GM18909 (cell line): Measurements from ENCODE around the gene TRIM15.
"Not testable (repeated sequence)": the region's sequence is repeated elsewhere in the genome, so short reads cannot be mapped to it uniquely, and the experiment has no call there.

ENCODE experiments used
- ATAC-seq: cut with Tn5 transposase; IDR thresholded peaks from one replicate; pipeline ENCODE4 v1.9.1; 2021; ENCODE audit warnings: mild to moderate bottlenecking; ENCODE audit not compliant: unreplicated experiment, poor library complexity

TRIM15 gene

DNA sequence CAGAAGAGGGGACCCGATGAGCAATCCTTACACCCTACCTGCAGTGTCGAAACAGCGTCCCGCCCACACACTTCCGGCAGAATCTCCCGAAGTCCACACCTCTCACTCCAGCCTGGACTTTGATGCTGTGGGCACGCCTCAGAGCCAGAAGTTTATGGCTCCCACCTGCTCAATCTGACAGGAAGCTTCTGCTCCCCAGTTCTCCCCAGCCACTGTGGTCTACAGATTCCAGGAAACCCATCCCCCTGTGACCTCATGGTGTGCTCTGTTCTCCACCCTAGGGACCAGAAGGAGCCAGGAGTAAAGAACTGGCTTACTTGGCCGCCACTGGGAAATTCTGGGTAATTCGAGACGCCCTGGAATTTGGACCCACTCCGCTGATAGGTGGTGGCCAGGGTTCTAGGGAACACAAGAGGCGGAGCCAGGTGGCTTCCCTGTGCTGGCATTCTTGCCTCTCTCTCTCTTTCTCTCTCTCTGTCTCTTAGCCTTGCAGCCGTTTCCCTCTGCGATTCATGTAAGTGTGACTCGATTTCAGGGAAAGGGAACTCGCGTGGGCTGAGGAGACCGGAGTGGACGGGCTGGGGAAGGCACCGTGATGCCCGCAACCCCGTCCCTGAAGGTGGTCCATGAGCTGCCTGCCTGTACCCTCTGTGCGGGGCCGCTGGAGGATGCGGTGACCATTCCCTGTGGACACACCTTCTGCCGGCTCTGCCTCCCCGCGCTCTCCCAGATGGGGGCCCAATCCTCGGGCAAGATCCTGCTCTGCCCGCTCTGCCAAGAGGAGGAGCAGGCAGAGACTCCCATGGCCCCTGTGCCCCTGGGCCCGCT lies at the start of gene TRIM15:
TSS of gene TRIM15 (plus strand) at position 457 of the 828 bp plus-strand sequence. CDS start at position 596, 139 bp downstream.
- ATAC-seq, result no peak

DNA sequence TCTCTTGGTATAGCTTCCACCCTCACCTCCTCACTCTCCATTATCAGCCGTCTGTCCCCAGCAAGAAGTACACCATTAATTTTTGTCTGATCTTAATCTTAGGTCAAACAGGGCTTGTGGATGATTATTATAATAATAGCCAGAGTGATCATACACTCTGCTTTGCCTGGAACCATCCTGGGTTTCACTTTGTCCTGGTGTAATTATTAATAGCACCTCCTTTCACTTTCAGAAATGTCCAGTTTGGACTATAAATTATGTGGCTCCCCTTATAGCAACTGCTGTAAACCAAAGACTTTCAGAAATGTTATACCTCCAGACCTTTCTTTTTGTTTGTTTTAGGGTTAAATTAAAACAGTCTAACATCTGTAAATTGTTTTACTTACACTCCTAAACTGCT lies 49.5 kb upstream of the TRIM15 start:
- ATAC-seq, result no peak

DNA sequence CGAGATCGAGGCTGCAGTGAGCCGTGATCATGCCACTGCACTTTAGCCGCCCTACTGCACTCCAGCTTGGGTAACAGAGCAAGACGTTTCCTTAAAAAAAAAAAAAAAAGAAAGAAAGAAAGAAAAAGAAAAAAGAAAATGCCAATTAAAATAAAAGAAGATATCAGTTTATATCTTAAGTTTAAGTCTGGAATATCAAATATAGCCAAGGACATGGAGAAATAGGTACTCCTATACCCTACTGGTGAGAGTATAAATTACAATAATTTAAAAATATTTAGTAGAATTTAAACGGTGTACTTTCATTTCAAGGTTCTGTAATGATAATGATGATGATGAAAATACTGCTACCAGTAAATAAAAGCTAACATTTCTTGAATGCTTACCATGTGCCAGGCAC lies 46.6 kb upstream of the TRIM15 start:
- no peak for ATAC-seq

GRCh38 chr6:30118691-30119090 lies 44.7 kb upstream of the TRIM15 start:
- not testable (repeated sequence) for ATAC-seq

DNA sequence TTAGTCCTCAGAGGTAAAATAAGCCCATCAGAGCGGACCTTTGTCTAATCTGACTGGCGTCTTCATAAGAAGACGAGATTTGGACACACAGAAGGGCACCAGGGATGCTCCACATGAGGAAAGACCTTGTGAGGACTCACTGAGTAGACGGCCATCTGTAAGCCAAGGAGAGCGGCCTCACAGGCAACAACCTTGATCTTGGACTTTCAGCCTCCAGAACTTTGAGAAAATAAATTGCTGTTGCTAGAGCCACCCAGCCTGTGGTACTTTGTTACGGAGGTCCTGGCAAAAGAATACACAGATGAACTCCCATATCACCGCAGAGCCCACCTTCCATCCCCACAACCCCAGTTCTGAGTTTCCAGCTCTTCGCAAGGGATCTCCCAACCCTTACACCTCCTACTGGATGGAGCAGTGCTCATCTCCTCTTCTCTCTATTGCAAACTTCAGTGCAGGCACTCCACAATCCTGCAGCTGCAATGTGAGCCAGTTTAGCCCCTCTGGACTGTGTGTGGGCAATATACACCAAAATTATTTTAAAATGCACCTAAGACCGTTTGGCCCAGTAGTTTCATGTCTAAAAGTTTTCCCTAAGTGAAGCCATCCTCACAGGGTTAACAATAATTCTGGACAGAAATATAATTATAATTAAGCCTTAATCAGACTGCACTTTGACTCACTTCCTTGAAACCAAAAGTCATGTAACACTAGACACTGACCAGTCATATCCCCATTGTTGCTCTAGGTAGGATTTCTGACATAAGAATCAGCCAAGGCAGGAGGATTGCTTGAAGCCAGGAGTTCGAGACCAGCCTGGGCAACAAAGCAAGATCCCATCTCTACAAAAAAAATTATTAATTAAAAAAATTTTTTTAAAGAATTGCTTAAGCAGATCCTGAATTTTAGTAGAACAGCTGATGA lies 41.6 kb upstream of the TRIM15 start:
- ATAC-seq, result no peak

DNA sequence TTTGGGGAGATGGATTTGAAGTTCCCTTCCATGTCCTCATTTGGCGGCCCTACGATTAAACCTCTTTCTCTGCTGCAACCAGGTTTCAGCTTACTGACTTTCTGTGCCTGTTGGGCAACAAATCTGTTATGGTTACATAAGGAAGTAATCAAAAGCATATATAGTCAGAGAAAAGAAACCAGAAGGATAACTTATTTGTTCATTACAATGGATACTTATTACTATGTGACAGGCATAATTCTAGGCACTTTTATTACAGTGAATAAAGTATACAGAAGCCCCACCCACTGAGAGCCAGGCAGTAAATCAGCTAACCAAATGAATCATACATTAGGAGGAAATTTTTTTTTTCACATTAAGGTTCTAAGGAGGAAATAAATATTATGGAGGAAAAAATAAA lies 40.8 kb upstream of the TRIM15 start:
- ATAC-seq, result no peak

DNA sequence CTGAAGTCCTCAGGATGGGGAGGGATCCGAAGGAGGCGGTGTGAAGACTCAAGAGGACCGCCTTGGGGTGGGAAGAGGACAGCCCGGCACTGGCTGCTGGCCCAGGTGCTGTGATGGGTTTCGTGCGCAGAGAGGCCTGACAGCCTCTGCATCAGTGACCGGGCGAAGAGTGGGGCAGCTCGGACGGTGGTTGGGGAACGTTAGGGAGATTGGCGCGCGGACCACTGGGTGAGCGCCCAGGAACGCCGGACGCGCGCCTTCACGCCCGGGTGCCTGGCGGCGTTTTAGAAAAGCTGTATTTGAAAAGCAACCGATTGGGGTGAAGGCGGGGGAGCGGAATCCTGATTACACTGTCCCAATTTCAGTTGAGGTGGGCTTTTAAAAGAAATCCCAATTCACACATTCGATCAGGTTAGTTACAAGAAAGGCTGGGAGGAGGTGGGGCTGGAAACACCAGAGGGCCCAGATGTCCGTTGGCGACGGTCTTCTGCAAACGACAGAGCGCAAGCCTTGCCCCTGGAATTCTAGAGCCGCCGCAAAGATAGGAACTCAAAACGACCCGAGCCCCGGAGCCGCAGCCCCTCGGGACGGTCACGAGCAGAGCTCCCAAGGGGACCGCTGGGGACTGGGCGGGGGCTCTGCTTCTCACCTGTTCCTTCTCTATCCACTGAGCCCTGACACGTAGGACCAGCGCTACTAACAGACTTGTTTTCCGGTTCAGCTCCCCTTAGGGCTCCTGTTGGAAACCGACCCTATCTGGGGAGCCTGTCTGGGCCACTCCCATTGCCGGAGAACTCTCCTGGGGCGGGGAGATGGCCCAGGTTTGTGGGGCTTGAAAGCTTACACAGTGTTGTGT lies 35.9 kb upstream of the TRIM15 start:
- no peak for ATAC-seq

DNA sequence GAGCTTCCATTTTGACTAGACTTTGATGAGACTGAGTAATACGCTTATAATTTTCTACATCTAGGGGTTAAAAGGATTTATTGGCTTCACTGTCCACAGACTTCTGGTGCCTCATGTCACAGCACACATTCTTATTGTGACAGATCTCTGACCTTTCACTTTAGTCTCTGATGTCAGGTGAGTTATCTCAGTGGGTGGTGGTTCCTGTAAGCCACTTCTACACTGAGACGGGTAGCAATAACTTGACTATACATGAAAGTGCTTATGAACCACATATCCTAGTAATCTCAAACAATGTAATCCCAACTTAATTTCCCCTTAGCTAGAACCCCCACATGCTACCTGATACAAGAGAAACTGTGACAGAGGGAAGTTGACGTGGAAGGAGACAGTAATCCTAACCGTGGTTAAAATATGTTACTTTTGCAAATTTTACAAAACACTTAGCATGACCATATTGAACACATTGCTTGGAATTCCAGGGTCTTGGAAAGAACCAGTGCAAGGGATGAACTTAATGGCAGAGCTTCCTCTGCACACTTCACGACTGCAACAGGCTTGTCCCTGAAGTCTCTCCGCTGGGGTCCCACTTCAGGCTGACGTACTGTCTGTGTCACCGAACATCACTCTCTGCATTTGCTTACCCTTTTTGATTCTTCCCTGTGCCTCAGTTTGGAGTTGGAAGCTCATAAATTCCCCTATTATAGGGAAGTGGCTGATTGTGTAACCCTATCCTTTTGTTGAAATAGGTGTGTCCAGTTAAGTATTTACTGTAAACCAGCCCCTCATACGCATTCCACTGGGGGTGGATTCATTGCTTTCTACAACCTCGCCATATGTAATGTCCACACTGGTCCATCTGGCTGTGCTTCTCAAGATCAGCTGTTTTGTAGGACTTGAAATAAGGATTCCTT lies 33.8 kb upstream of the TRIM15 start:
- ATAC-seq, result no peak

GRCh38 chr6:30130179-30130679 lies 33.1 kb upstream of the TRIM15 start:
- ATAC-seq, result no peak

- no peak for ATAC-seq
Measured at GRCh38 chr6:30130887-30131862, 32.2 kb upstream of the TRIM15 start.

DNA sequence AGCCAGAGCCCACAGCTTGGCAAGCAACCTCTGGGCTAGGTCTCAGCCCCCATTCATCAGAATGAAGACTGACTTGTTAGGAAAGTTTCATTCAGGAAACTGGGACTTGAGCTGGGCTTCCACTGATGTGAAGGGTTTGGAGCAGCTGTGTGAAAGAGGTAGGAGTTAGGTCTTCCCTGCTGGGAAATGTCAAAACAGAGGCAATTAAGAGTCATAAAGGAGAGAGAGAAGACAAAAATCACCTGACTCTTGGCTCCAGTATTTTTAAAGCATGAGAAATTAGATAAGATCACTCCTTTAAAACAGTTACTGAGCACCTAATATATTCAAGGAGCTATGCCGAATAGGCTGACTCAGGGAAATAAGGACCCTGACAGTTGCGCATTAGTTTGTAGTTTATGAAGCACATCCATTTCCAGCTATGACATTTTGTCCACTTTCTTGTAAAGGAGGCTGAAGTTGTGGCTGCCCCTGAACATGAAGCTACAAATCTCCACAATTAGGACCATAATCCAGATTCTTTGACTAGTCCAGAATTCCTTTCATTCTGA lies 31.3 kb upstream of the TRIM15 start:
- ATAC-seq, result no peak

- no peak for ATAC-seq
Measured at GRCh38 chr6:30135147-30135546, 28.2 kb upstream of the TRIM15 start.

DNA sequence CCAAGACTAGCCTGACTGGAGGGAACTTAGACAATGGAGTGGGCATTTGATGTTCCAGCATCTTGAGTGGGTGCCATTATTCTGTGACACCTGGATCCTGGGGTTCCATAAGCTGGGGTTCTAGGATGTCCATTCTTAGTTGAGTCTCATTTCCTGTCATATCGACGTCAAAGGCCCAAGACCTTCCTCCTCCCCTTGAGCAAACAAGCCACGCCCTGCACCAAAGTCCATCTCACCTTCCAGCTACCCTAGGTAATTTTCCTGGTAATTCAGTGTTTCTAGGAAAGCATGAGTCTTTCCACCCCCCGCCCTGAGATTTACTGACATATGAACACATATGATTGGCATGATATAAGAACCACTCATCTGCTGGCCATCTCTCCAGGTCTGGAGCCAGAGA lies 27.6 kb upstream of the TRIM15 start, which contains the start of gene TRIM40:
TSS of gene TRIM40 (plus strand) at position 384 of the 400 bp plus-strand sequence. CDS start 897 bp downstream, outside the sequence.
- ATAC-seq, result no peak

DNA sequence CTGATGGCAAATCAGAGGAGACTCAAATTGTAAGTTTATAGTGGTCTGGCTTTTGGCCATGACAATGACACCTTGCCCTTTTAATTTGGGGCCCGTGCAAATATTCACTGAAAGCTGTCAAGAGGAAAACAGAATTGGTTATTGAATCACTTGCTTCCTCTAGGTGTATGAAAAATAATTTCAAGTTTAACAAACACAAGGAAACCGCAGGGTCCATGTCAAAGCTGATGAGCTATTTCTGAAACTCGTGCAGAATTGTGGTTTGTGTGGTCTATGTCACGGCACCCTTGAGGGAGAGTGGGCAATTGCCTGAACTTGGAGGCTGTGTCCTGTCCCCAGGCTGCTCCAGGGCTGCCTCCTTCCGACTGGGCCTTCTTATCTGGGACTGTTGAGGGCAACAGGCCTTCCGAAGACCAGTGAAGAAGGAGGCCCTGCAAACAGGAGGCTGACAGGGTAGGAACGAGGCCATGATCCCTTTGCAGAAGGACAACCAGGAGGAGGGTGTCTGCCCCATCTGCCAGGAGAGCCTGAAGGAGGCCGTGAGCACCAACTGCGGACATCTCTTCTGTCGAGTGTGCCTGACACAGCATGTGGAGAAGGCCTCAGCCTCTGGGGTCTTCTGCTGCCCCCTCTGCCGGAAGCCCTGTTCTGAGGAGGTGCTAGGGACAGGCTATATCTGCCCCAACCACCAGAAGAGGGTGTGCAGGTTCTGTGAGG lies 26.6 kb upstream of the TRIM15 start:
- no peak for ATAC-seq

DNA sequence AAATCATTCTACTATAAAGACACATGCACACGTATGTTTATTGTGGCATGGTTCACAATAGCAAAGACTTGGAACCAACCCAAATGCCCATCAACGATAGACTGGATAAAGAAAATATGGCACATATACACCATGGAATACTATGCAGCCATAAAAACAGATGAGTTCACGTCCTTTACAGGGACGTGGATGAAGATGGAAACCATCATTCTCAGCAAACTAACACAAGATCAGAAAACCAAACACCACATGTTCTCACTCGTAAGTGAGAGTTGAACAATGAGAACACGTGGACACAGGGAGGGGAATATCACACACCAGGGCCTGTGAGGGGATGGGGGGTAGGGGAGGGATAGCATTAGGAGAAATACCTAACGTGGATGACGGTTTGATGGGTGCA lies 23.1 kb upstream of the TRIM15 start:
- ATAC-seq, result not testable (repeated sequence)

- ATAC-seq, result no peak
Measured at GRCh38 chr6:30142665-30143064, 20.7 kb upstream of the TRIM15 start.

DNA sequence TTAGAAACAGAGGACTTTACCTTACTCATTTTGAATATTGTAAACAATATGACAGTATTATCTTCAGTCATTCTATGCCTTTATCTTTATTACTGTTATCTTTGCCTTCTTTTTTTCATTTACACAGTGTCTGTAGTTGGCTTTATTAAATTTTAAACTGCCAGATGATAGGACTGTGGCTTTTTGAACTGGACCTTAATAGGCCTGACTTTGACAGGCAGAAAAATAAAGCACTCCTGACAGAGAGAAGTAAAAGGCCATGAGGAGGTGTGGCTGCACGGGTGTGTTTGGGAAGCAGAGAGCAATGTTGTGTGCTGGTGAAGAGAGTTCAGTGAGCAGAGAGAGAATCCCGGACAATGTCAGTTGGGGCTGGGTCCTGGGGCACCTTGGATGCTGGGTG lies 19.6 kb upstream of the TRIM15 start:
- no peak for ATAC-seq
